ENCODE measurements around the gene UGT2B11. TPM values are rescaled to one million over a fixed set of nuclear protein-coding genes. Genes with fewer than 3 reads are reported as not detected.
"Not testable (repeated sequence)": the region's sequence is repeated elsewhere in the genome, so short reads cannot be mapped to it uniquely, and the experiment has no call there.

UGT2B11 gene
- polyA plus RNA-seq, 4 donors = 2.2 to 4.9 (median 3.4) TPM

- DNase-seq (ENCODE audit: low read depth in 4 of 4, low spot score in 2 of 4) = peak; percentile 2 to 19 (median 6)
These were observed 44.1 kb downstream of the UGT2B11 start for GRCh38 chr4:69170233-69171134.

DNA sequence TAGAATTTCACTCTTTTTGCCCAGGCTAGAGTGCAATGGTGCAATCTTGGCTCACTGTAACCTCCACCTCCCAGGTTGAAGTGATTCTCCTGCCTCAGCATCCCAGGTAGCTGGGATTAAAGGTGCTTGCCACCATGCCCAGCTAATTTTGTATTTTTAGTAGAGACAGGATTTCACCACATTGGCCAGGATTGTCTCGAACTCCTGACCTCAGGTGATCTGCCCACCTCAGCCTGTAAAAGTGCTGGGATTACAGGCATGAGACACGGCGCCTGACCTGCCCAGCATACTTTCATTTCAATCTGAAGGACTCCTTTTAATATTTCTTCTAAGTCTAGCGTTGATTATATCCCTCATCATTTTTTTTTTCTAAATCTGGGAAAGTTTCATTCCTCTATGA lies 45.4 kb downstream of the UGT2B11 start:
- not testable (repeated sequence) for DNase-seq (ENCODE audit: low read depth in 4 of 4, low spot score in 2 of 4)

DNA sequence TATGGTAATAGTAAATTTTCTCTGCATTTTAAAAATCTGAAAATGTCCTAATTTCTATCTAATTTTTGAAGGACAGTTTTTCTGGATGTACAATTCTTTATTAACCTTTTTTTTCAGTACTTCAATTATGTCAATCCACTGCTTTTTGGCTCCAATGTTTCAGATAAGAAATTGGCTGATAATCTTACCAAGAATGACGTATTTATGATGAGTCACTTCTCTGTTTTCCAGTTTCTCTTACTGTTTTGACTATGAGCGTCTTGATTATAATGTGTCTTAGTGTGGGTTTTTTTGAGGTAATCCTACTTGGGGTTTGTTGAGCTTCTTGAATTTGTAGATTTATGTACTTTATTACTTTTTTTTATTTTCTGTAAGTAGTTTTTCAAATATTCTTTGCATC lies 47.2 kb downstream of the UGT2B11 start:
- DNase-seq (ENCODE audit: low read depth in 4 of 4, low spot score in 2 of 4) = no peak

DNA sequence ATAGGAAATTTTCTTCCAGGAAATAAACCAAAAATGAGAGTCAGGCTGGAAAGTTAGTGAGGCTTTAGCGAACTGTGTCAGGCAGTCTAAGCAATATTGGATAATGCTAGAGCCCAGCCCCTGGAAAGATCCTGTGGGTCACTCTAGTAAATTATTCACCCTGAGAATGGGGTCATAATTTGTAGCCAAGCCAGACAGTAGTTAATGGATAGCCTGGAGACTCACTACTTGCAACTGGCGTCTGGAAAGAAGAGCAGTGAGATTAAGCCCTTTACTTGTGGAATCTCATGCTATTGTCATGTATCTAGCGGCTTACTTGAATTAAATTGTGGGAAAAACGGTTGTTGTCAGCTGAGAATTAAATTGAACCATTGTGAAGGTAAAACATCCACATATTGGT lies 48.2 kb downstream of the UGT2B11 start:
- DNase-seq (ENCODE audit: low read depth in 4 of 4, low spot score in 2 of 4) = peak in 1 of 4 donors; percentile 10

GRCh38 chr4:69165707-69166106 lies 48.8 kb downstream of the UGT2B11 start:
- not testable (repeated sequence) for DNase-seq (ENCODE audit: low read depth in 4 of 4, low spot score in 2 of 4)

DNA sequence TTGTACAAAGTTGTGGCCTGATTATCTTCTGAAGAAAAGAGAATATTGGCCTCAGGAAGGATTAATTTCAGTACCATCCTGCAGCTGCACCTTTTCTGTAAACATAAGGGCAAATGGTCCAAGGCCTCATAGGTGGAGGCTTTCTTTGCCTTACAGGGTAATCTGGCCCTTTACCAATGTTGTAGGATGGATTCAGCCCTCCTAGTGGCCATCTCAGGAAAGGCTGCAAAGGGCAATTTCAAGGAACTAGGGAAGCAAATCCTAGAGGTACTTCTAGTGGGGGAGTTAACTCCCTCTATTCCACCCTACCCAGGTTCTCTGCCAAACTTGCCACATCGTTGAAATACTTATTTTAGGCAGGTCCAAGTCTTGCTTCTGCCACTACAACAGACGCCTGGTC lies 57.6 kb downstream of the UGT2B11 start:
- no peak for DNase-seq (ENCODE audit: low read depth in 4 of 4, low spot score in 2 of 4)

DNA sequence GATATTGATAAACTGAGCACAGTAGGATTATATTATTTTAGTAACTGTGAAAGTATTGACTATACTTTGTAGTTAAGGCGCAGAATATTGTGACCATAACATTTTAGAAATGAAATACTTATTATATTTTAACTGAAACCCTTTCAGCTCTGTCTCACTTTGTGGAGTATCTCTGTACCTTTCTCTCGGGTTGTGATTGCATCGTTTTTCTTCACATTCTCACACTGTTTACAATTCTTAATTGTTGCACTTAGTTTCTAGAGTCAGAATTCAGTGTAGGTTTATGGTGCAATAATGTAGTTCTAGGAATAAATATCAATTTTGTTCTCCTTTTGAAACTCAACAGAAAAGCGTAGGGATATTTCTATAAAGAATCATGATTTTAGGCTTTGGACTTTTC lies 60.5 kb downstream of the UGT2B11 start:
- DNase-seq (ENCODE audit: low read depth in 4 of 4, low spot score in 2 of 4) = no peak

Other genes starting within 250 kb of the UGT2B11 start
- gene UGT2B7, start 118.3 kb downstream of the UGT2B11 start, polyA plus RNA-seq (ENCODE audit: insufficient read length in 4 of 4) = 10 to 100 TPM; 70.1 to 81.2 (median 71.4) TPM
- under 1 TPM in 3 of 4 donors, not detected in 1; 0.11 to 0.68 (median 0.13) TPM for gene UGT2B28, start 65.7 kb upstream of the UGT2B11 start, polyA plus RNA-seq (ENCODE audit: insufficient read length in 4 of 4)